Muscle of leg (tissue), 11 donors: ENCODE data around the gene TMEM214. TPM values are rescaled to one million over a fixed set of nuclear protein-coding genes. Genes with fewer than 3 reads are reported as not detected.

Experiments used
- DNase-seq: peaks from one replicate; pipeline ENCODE4 v3.0.0; 2013
- H3K27ac ChIP-seq: one replicate; pipeline ENCODE4 v1.5.1; 2013; ENCODE audit warnings: mild to moderate bottlenecking, low read length, control low read depth
- H3K27me3 ChIP-seq: one replicate; pipeline ENCODE4 v1.6.1; 2013; ENCODE audit warnings: low read length; ENCODE audit not compliant: control insufficient read depth, insufficient read depth
- H3K36me3 ChIP-seq: one replicate; pipeline ENCODE4 v1.6.1; 2013; ENCODE audit warnings: low read length; ENCODE audit not compliant: control insufficient read depth, insufficient read depth
- H3K4me1 ChIP-seq: one replicate; pipeline ENCODE4 v1.6.1; 2013; ENCODE audit warnings: low read length; ENCODE audit not compliant: control insufficient read depth, insufficient read depth
- H3K4me3 ChIP-seq: one replicate; pipeline ENCODE4 v1.5.1; 2013; ENCODE audit warnings: low read length, control low read depth
- H3K9me3 ChIP-seq: replicated peaks from 2 replicates; pipeline ENCODE4 v1.6.1; 2013; ENCODE audit warnings: low read depth, low read length; ENCODE audit not compliant: control insufficient read depth
- WGBS: methylation state at CpG from one replicate; pipeline ENCODE4 v1.1.5; 2013; ENCODE audit warnings: missing lambda C conversion rate; ENCODE audit not compliant: insufficient coverage; 5-methylcytosine and 5-hydroxymethylcytosine counted together
- polyA plus RNA-seq, 8 donors: library from polyadenylated mRNA; unstranded; fragments of 120-200 nt; gene quantifications; one replicate each; pipeline versions ENCODE4 v1.2.1 to v1.2.3, GENCODE V29; 2013; ENCODE audit warnings: inconsistent platforms in 1 of 8, low replicate concordance in 1 of 8; ENCODE audit not compliant: insufficient read length in 8 of 8, insufficient read depth in 1 of 8
- total RNA-seq: library from RNA; stranded (reverse); fragments of 120-200 nt; gene quantifications from one replicate; pipeline ENCODE4 v1.2.4, GENCODE V29; 2013

Gene TMEM214
- total and polyA plus RNA-seq, 9 donors = 31.3 to 78.4 (median 69.1) TPM

GRCh38 chr2:26994983-26995382 is 37.8 kb upstream of the TMEM214 start:
- DNase-seq = no peak
- Histone ChIP-seq H3K27me3 (no peaks in the 10 kb centered on the region), H3K4me1 (no peaks in the 10 kb centered on the region), H3K9me3 (no peaks in the 10 kb centered on the region), H3K4me3 (no peak overlapping the region), H3K36me3 (no peaks in the 10 kb centered on the region), H3K27ac (no peak overlapping the region)
- WGBS = no CpG with 5 or more reads among the region's 1 CpG

DNA sequence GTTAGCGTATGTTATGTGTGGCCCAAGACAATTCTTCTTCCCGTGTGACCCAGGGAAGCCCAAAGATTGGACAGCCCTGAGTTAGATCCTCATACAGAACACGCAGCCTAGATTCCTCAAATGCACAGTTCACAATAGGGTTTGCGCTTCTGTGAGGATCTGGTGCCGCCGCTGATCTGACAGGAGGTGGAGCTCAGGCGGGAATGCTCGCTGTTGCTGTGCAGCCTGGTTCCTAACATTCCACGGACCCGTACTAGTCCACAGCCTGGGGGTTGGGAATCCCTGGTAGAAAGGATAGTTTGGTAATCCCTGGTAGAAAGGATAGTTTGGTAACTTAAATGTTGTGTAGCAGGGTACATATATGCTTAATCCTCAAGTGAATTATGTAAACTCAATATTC is 35.4 kb upstream of the TMEM214 start:
- no peaks in the 10 kb centered on the region for H3K27me3 ChIP-seq
- 49% methylated on average over 7 of the region's 10 CpGs for WGBS

DNA sequence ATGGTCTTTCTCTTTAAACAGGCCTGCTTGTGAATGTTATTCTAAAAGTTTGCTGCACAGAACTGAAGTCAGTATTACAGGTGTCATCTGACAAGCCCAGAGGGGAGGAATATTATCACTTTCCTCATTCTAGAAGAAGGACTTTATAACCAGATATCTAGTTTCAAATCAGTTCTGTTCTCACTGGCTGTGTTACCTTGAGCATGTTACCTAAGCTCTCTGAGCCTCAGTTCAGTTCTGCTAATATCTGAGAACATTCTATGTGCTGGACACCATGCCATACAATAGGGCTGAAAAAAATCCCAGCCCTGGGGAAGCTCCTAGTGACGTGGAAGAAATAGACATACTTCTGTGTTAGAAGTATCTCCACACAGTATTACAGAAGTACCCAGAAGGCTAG is 34.4 kb upstream of the TMEM214 start:
- no peak for DNase-seq
- H3K36me3 ChIP-seq = no peaks in the 10 kb centered on the region
- H3K9me3 ChIP-seq = no peaks in the 10 kb centered on the region
- no peaks in the 10 kb centered on the region for H3K4me1 ChIP-seq
- no CpG with 5 or more reads among the region's 1 CpG for WGBS
- no peak overlapping the region for H3K27ac ChIP-seq
- H3K27me3 ChIP-seq = no peaks in the 10 kb centered on the region
- no peak overlapping the region for H3K4me3 ChIP-seq

More for the DNA sequence above, 35.4 kb upstream of the TMEM214 start:
- Histone ChIP-seq H3K27ac (no peak overlapping the region), H3K4me3 (no peak overlapping the region), H3K36me3 (no peaks in the 10 kb centered on the region), H3K9me3 (no peaks in the 10 kb centered on the region), H3K4me1 (no peaks in the 10 kb centered on the region)
- DNase-seq = no peak

- DNase-seq = no peak
- Histone ChIP-seq H3K4me1 (no peaks in the 10 kb centered on the region), H3K27ac (no peak overlapping the region), H3K9me3 (no peaks in the 10 kb centered on the region), H3K36me3 (no peaks in the 10 kb centered on the region), H3K27me3 (no peaks in the 10 kb centered on the region), H3K4me3 (no peak overlapping the region)
- 73% methylated on average over 4 of the region's 4 CpGs for WGBS
Observed at GRCh38 chr2:27000228-27000627, 32.5 kb upstream of the TMEM214 start.

DNA sequence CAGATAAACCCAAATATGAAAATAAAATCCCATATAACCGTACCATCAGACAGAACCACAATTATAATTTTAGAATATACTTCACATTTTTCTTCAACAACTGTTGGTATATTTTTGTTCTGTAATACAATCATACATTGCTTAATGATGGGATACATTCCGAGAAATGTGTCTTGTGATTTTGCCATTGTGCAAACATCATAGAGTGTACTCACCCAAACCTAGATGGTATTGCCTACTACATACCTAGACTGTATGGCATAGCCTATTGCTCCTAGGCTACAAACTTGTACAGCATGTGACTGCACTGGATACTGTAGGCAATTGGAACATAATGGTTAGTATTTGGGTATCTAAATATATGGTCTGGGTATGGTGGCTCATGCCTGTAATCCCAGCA is 31.8 kb upstream of the TMEM214 start:
- Histone ChIP-seq H3K27me3 (no peaks in the 10 kb centered on the region), H3K36me3 (no peaks in the 10 kb centered on the region), H3K4me1 (no peaks in the 10 kb centered on the region), H3K27ac (no peak overlapping the region), H3K9me3 (no peaks in the 10 kb centered on the region), H3K4me3 (no peak overlapping the region)
- WGBS = no CpG with 5 or more reads among the region's 2 CpGs
- DNase-seq = no peak

- Histone ChIP-seq H3K9me3 (no peaks in the 10 kb centered on the region), H3K27me3 (no peaks in the 10 kb centered on the region), H3K4me3 (no peak overlapping the region), H3K4me1 (no peaks in the 10 kb centered on the region), H3K36me3 (no peaks in the 10 kb centered on the region), H3K27ac (no peak overlapping the region)
- DNase-seq = no peak
- WGBS = 29% methylated on average over 3 of the region's 5 CpGs
Observed at GRCh38 chr2:27001950-27002349, 30.8 kb upstream of the TMEM214 start.

DNA sequence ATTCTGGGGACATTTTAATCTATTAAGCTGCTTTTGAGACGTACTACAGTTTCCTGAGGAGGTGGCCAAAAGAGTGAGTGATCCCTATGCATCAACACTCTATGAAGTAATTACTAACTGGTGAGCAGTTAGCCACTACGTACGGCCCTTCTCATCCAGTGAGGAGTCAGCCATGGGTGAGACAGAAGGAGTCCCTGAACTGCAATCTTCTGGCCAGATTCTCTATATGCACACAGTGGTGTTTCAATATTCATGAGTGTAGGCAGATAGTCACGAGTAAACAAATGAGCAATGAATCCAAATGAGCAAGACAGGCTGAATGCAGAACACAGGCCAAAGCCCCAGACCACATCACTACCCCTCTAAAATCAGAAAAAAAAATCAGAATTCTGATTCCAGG is 29.8 kb upstream of the TMEM214 start:
- Histone ChIP-seq H3K27ac (no peak overlapping the region), H3K27me3 (no peaks in the 10 kb centered on the region), H3K36me3 (no peaks in the 10 kb centered on the region), H3K4me3 (no peak overlapping the region), H3K4me1 (no peaks in the 10 kb centered on the region), H3K9me3 (no peaks in the 10 kb centered on the region)
- DNase-seq = no peak
- WGBS = 60% methylated on average over 1 of the region's 4 CpGs

GRCh38 chr2:27003857-27004256 is 28.9 kb upstream of the TMEM214 start:
- Histone ChIP-seq H3K4me3 (no peak overlapping the region), H3K4me1 (no peaks in the 10 kb centered on the region), H3K27ac (no peak overlapping the region), H3K27me3 (no peaks in the 10 kb centered on the region), H3K36me3 (no peaks in the 10 kb centered on the region), H3K9me3 (no peaks in the 10 kb centered on the region)
- DNase-seq = no peak
- 60% methylated on average over 4 of the region's 9 CpGs for whole genome bisulfite sequencing

DNA sequence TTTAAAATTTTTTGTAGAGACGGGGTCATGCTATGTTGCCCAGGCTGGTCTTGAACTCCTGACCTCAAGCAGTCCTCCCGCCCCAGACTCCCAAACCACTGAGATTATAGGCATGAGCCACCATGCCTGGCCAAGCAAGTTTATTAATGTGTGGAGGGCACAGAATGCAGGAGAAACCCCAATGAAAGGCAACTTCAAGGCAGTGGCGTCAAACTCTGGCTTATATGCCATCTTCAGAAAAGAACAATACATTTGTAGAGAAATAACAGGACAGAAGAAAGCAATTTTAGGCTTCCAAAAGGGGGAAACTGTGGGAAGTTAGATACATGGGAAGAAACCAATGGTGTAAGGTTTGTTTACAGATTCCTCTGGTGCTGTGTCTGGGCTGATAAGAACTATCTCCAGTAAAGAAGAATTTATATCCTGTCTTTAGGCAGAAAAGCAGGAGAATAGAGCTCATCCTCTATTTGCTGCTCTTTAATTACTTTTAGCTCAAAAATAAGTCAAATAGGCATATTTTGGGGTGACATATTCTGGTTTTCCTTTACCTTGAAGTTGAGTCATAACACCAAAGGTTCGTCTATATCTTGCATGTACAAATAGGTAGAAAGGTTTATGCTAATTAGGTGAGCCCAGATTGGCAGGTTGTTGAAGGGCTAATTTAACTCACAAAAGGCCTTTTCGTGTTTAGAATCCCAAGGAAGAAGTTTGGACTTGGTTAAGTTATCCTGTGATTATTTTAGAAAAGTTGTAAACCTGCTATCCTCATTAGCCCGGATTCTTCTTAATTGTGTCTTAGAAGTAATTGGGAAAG is 26.0 kb upstream of the TMEM214 start:
- no peak overlapping the region for H3K27ac ChIP-seq
- WGBS = 100% methylated on average over 1 of the region's 6 CpGs
- no peaks in the 10 kb centered on the region for H3K36me3 ChIP-seq

DNA sequence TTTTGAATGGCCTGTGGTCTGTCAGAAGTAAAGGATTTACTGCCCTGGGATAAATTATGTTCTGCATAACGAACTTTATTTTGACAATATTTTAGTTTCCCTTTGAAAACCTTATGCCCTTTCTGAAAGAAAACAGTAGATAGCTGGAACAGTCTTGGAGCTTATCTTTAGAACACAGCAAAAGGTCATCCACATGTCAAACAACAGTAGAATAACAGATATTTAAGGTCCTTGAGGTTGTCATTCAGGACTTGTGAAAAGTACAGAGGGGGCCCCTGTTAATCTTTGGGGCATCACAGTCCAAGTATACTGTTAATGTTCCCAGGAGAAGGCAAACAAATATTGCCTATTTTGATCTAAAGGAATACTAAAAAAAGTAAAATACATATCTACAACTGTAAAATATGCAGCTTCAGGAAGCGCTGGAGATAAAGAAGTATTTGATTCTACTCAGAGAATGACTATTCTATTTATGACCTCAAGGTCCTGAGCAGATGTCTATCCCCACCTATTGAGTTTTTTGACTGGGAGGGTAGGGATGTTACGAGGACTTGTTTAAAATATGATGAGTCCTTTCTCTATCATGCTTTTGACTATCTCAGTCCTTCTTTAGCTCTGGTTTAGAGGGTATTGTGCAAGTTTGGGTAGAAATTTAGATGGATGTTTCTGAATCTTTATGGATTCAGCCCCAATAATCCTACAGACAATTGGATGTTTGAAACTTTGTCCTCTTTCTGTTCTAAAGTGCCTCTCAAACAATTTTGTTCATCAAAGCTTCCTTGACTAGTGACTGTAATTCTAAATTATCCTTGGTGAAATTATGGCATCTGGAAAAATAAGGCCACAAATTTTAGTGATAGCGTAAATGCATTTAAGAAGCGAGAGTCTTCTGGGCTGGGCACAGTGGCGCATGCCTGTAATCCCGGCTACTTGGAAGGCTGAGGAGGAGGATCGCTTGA is 25.1 kb upstream of the TMEM214 start:
- no peaks in the 10 kb centered on the region for H3K27me3 ChIP-seq
- WGBS = 60% methylated on average over 1 of the region's 8 CpGs
- no peak for DNase-seq
- H3K4me3 ChIP-seq = no peak overlapping the region
- no peak overlapping the region for H3K27ac ChIP-seq
- H3K9me3 ChIP-seq = no peaks in the 10 kb centered on the region
- no peaks in the 10 kb centered on the region for H3K4me1 ChIP-seq
- H3K36me3 ChIP-seq = no peaks in the 10 kb centered on the region

More for the DNA sequence above, 26.0 kb upstream of the TMEM214 start:
- DNase-seq = no peak
- Histone ChIP-seq H3K27me3 (no peaks in the 10 kb centered on the region), H3K9me3 (no peaks in the 10 kb centered on the region), H3K4me3 (no peak overlapping the region), H3K4me1 (no peaks in the 10 kb centered on the region)
